GM18951 (cell line): Measurements from ENCODE around the gene TNP2.
"Not testable (repeated sequence)": the region's sequence is repeated elsewhere in the genome, so short reads cannot be mapped to it uniquely, and the experiment has no call there.

Experiments used
- POLR2A ChIP-seq: IDR thresholded peaks from 4 replicates; pipeline ENCODE4 v1.6.1; 2011; ENCODE audit warnings: mild to moderate bottlenecking; ENCODE audit not compliant: insufficient read length, insufficient read depth; ENCODE audit errors: extremely low read depth
- in situ Hi-C: fragments of 300-500 bp; cut with MboI; formaldehyde crosslinking; loops from one replicate; pipeline ENCODE4 v1.12.0; 2022; ENCODE audit warnings: low sequenced_read_pairs, mixed read lengths, inconsistent platforms; ENCODE audit not compliant: unreplicated experiment

The TNP2 gene

GRCh38 chr16:11306997-11307638 is 38.0 kb upstream of the TNP2 start:
- in situ Hi-C loops, result no loop called here

GRCh38 chr16:11306381-11306780 is 37.3 kb upstream of the TNP2 start:
- no peak for TF ChIP-seq POLR2A
- in situ Hi-C loops, result no loop called here

More at GRCh38 chr16:11306997-11307638, 38.0 kb upstream of the TNP2 start:
- no peak for TF ChIP-seq POLR2A

GRCh38 chr16:11303405-11304138 is 34.4 kb upstream of the TNP2 start:
- no peak for TF ChIP-seq POLR2A
- in situ Hi-C loops, result no loop called here

GRCh38 chr16:11302977-11303376 is 33.9 kb upstream of the TNP2 start:
- TF ChIP-seq POLR2A, result no peak
- in situ Hi-C loops, result no loop called here

- no peak for TF ChIP-seq POLR2A
- in situ Hi-C loops, result no loop called here
Measured at GRCh38 chr16:11301645-11302501, 32.7 kb upstream of the TNP2 start.

GRCh38 chr16:11300560-11300892 is 31.4 kb upstream of the TNP2 start:
- TF ChIP-seq POLR2A, result no peak
- in situ Hi-C loops, result no loop called here

GRCh38 chr16:11299865-11300559 is 30.9 kb upstream of the TNP2 start:
- no peak for TF ChIP-seq POLR2A
- in situ Hi-C loops, result no loop called here

- in situ Hi-C loops, result not testable (repeated sequence)
Measured at GRCh38 chr16:11298950-11299547, 29.9 kb upstream of the TNP2 start.

GRCh38 chr16:11298143-11298900 is 29.2 kb upstream of the TNP2 start:
- in situ Hi-C loops, result no loop called here
- no peak for TF ChIP-seq POLR2A

GRCh38 chr16:11297492-11298142 is 28.5 kb upstream of the TNP2 start:
- peak; percentile 20 for TF ChIP-seq POLR2A

GRCh38 chr16:11296706-11297491 is 27.8 kb upstream of the TNP2 start:
- in situ Hi-C loops, result no loop called here
- TF ChIP-seq POLR2A, result no peak

More at GRCh38 chr16:11297492-11298142, 28.5 kb upstream of the TNP2 start:
- in situ Hi-C loops, result no loop called here

GRCh38 chr16:11296351-11296705 is 27.2 kb upstream of the TNP2 start:
- in situ Hi-C loops, result no loop called here
- TF ChIP-seq POLR2A, result no peak
